AG09319 (cell line): Measurements from ENCODE around the gene ITGB7.
"Not testable (repeated sequence)": the region's sequence is repeated elsewhere in the genome, so short reads cannot be mapped to it uniquely, and the experiment has no call there.

Experiments
- DNase-seq: peaks from one replicate; pipeline ENCODE4 v3.0.0-alpha.2; 2010; ENCODE audit warnings: low read depth; ENCODE audit errors: extremely low read depth
- CTCF ChIP-seq: IDR thresholded peaks from 2 replicates; pipeline ENCODE4 v1.5.1; 2011; ENCODE audit warnings: low read depth, mild to moderate bottlenecking, inconsistent platforms, low read length, moderate library complexity

Gene ITGB7

GRCh38 chr12:53171725-53172329 lies 35.2 kb downstream of the ITGB7 start:
- TF ChIP-seq CTCF, result no peak
- DNase-seq, result no peak

GRCh38 chr12:53170876-53171724 lies 36.0 kb downstream of the ITGB7 start:
- no peak for DNase-seq
- no peak for TF ChIP-seq CTCF

- TF ChIP-seq CTCF, result no peak
- DNase-seq, result no peak
These were observed 36.8 kb downstream of the ITGB7 start for GRCh38 chr12:53170215-53170614.

- DNase-seq, result no peak
- no peak for TF ChIP-seq CTCF
These were observed 37.4 kb downstream of the ITGB7 start for GRCh38 chr12:53169644-53170043.

GRCh38 chr12:53166837-53167236 lies 40.2 kb downstream of the ITGB7 start:
- no peak for TF ChIP-seq CTCF
- DNase-seq, result no peak

- DNase-seq, result not testable (repeated sequence)
These were observed 44.0 kb downstream of the ITGB7 start for GRCh38 chr12:53163008-53163407.

- TF ChIP-seq CTCF, result no peak
- DNase-seq, result no peak
These were observed 45.7 kb downstream of the ITGB7 start for GRCh38 chr12:53161119-53161911.
